Esophagus muscularis mucosa (tissue), 3 donors: ENCODE results near the gene PIGU.

Experiments
- POLR2A ChIP-seq: fragments of 450-650 bp; IDR thresholded peaks from one replicate; pipeline ENCODE4 v1.6.1; 2017; ENCODE audit warnings: antibody characterized with exemption, moderate library complexity, mild to moderate bottlenecking, low read depth
- POLR2AphosphoS5 ChIP-seq, 2 donors: sonication (generic); formaldehyde crosslinking; IDR thresholded peaks; one replicate each; pipeline ENCODE4 v1.6.1; 2017; ENCODE audit warnings: antibody characterized with exemption in 2 of 2
- TF ChIP-seq, protein P1 (sequence below), 3 experiments: fragments of 200-600 bp in 2 of 3; fragments of 450-650 bp in 1 of 3; sonication (generic) in 2 of 3; IDR thresholded peaks; one replicate each; pipeline ENCODE4 v1.5.1; 2017 to 2019; ENCODE audit warnings: antibody characterized with exemption in 3 of 3, mild to moderate bottlenecking in 2 of 3, moderate library complexity in 1 of 3

DNA sequence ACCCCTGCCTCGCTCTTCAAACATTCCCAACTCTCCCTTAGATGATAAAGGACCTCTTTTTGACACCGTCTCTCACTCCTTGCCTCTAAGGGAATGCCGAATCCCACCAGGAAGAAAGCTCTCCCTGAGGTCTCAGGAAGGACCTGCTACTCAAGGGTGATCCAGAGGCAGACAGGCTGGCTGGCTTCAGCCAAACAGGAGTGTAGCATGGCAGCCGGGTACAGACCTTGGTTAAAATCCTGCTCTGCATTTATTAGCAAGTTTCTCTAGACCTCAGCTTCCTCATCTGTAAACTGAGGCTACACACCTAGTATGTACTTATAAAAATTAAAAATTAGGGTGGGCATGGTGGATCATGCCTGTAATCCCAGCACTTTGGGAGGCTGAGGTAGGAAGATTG, 101.1 kb downstream of the PIGU start:
- TF ChIP-seq, protein P1, sequence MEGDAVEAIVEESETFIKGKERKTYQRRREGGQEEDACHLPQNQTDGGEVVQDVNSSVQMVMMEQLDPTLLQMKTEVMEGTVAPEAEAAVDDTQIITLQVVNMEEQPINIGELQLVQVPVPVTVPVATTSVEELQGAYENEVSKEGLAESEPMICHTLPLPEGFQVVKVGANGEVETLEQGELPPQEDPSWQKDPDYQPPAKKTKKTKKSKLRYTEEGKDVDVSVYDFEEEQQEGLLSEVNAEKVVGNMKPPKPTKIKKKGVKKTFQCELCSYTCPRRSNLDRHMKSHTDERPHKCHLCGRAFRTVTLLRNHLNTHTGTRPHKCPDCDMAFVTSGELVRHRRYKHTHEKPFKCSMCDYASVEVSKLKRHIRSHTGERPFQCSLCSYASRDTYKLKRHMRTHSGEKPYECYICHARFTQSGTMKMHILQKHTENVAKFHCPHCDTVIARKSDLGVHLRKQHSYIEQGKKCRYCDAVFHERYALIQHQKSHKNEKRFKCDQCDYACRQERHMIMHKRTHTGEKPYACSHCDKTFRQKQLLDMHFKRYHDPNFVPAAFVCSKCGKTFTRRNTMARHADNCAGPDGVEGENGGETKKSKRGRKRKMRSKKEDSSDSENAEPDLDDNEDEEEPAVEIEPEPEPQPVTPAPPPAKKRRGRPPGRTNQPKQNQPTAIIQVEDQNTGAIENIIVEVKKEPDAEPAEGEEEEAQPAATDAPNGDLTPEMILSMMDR (IDR thresholded peaks at IDR 0.05), result no peak
- TF ChIP-seq POLR2AphosphoS5 (IDR thresholded peaks at IDR 0.05) (no peak), POLR2A (no peak)
